ENCODE results near the gene ACTRT2. TPM values are rescaled to one million over a fixed set of nuclear protein-coding genes. Genes with fewer than 3 reads are reported as not detected.

The ACTRT2 gene
- total and polyA plus RNA-seq, 2 experiments from 2014 or later, result not detected

DNA sequence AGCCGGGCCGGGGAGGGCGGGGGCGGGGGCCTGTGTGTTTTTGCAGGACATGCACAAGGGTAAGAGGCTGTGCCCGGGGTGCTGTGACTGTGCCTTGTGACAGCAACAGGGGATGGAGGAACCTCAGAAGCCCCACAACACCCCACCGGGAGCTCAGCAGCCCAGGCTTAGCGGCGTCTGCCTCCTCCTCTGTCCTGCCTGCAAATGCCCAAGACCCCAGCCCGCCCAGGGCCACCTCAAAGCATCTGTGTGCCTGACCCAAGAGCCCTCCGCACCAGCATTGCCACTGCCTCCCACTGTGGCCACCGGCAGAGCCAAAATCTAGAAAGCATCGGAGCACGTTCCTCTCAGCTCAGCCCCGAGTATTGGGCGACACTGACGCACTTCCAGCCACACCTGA lies 2.7 kb upstream of the ACTRT2 start:
- ATAC-seq (no peak), DNase-seq (ENCODE audit: low spot score) (no peak)
- Mint-ChIP-seq H3K9me3 (peaks cover 9% of the 10 kb centered on the region), H3K4me1 (peaks cover 20% of the 10 kb centered on the region; the same call in 2 of the 3 replicates), H3K4me3 (no peak overlapping the region), H3K27me3 (ENCODE audit: insufficient read depth, low read depth, poor library complexity) (peaks cover 15% of the 10 kb centered on the region), H3K27ac (no peak overlapping the region), H3K36me3 (ENCODE audit: low read depth) (no peaks in the 10 kb centered on the region)
- Histone ChIP-seq H3K27ac (ENCODE audit: low read depth) (no peak overlapping the region), H3K4me2 (no peak overlapping the region), H3K79me2 (replicated peaks; ENCODE audit: insufficient read depth) (no peaks in the 10 kb centered on the region), H2AFZ (no peak overlapping the region), H4K20me1 (replicated peaks; ENCODE audit: insufficient read depth) (no peaks in the 10 kb centered on the region), H3K27me3 (ENCODE audit: insufficient read depth) (no peaks in the 10 kb centered on the region), H3K4me3 (no peak overlapping the region), H3K9me2 (ENCODE audit: insufficient read depth) (no peaks in the 10 kb centered on the region), H3F3A (replicated peaks; ENCODE audit: low read depth) (no peaks in the 10 kb centered on the region), H3K4me1 (ENCODE audit: insufficient read depth) (no peaks in the 10 kb centered on the region; the same call in 1 of the 2 replicates), H3K36me3 (ENCODE audit: insufficient read depth) (no peaks in the 10 kb centered on the region)
- TF ChIP-seq ZNF114 (CRISPR knock-in tag; IDR thresholded peaks at IDR 0.05) (no peak), NANOG (IDR thresholded peaks at IDR 0.05; ENCODE audit: borderline replicate concordance) (no peak), JUNB (IDR thresholded peaks at IDR 0.05; ENCODE audit: unreplicated experiment) (no peak), EZH2 (IDR thresholded peaks at IDR 0.05; ENCODE audit: low read depth, unreplicated experiment) (no peak), POLR2AphosphoS5 (IDR thresholded peaks at IDR 0.05; ENCODE audit: low read depth) (no peak), ZNF331 (CRISPR knock-in tag; IDR thresholded peaks at IDR 0.05; ENCODE audit: low read depth) (no peak), EZH2phosphoT487 (IDR thresholded peaks at IDR 0.05; ENCODE audit: unreplicated experiment) (no peak), CREB1 (CRISPR knock-in tag; IDR thresholded peaks at IDR 0.05; ENCODE audit: low read depth) (no peak), STAT1 (IDR thresholded peaks at IDR 0.05; ENCODE audit: unreplicated experiment) (no peak)
- TF ChIP-seq, protein P1, sequence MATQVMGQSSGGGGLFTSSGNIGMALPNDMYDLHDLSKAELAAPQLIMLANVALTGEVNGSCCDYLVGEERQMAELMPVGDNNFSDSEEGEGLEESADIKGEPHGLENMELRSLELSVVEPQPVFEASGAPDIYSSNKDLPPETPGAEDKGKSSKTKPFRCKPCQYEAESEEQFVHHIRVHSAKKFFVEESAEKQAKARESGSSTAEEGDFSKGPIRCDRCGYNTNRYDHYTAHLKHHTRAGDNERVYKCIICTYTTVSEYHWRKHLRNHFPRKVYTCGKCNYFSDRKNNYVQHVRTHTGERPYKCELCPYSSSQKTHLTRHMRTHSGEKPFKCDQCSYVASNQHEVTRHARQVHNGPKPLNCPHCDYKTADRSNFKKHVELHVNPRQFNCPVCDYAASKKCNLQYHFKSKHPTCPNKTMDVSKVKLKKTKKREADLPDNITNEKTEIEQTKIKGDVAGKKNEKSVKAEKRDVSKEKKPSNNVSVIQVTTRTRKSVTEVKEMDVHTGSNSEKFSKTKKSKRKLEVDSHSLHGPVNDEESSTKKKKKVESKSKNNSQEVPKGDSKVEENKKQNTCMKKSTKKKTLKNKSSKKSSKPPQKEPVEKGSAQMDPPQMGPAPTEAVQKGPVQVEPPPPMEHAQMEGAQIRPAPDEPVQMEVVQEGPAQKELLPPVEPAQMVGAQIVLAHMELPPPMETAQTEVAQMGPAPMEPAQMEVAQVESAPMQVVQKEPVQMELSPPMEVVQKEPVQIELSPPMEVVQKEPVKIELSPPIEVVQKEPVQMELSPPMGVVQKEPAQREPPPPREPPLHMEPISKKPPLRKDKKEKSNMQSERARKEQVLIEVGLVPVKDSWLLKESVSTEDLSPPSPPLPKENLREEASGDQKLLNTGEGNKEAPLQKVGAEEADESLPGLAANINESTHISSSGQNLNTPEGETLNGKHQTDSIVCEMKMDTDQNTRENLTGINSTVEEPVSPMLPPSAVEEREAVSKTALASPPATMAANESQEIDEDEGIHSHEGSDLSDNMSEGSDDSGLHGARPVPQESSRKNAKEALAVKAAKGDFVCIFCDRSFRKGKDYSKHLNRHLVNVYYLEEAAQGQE (IDR thresholded peaks at IDR 0.05; ENCODE audit: unreplicated experiment), result no peak
- TF ChIP-seq, protein P2, sequence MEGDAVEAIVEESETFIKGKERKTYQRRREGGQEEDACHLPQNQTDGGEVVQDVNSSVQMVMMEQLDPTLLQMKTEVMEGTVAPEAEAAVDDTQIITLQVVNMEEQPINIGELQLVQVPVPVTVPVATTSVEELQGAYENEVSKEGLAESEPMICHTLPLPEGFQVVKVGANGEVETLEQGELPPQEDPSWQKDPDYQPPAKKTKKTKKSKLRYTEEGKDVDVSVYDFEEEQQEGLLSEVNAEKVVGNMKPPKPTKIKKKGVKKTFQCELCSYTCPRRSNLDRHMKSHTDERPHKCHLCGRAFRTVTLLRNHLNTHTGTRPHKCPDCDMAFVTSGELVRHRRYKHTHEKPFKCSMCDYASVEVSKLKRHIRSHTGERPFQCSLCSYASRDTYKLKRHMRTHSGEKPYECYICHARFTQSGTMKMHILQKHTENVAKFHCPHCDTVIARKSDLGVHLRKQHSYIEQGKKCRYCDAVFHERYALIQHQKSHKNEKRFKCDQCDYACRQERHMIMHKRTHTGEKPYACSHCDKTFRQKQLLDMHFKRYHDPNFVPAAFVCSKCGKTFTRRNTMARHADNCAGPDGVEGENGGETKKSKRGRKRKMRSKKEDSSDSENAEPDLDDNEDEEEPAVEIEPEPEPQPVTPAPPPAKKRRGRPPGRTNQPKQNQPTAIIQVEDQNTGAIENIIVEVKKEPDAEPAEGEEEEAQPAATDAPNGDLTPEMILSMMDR (conservative IDR thresholded peaks at IDR 0.05; ENCODE audit: low read depth in 2 of 2), result no peak
- TF ChIP-seq, protein P3, sequence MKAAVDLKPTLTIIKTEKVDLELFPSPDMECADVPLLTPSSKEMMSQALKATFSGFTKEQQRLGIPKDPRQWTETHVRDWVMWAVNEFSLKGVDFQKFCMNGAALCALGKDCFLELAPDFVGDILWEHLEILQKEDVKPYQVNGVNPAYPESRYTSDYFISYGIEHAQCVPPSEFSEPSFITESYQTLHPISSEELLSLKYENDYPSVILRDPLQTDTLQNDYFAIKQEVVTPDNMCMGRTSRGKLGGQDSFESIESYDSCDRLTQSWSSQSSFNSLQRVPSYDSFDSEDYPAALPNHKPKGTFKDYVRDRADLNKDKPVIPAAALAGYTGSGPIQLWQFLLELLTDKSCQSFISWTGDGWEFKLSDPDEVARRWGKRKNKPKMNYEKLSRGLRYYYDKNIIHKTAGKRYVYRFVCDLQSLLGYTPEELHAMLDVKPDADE (IDR thresholded peaks at IDR 0.05), result no peak
- TF ChIP-seq, protein P4, sequence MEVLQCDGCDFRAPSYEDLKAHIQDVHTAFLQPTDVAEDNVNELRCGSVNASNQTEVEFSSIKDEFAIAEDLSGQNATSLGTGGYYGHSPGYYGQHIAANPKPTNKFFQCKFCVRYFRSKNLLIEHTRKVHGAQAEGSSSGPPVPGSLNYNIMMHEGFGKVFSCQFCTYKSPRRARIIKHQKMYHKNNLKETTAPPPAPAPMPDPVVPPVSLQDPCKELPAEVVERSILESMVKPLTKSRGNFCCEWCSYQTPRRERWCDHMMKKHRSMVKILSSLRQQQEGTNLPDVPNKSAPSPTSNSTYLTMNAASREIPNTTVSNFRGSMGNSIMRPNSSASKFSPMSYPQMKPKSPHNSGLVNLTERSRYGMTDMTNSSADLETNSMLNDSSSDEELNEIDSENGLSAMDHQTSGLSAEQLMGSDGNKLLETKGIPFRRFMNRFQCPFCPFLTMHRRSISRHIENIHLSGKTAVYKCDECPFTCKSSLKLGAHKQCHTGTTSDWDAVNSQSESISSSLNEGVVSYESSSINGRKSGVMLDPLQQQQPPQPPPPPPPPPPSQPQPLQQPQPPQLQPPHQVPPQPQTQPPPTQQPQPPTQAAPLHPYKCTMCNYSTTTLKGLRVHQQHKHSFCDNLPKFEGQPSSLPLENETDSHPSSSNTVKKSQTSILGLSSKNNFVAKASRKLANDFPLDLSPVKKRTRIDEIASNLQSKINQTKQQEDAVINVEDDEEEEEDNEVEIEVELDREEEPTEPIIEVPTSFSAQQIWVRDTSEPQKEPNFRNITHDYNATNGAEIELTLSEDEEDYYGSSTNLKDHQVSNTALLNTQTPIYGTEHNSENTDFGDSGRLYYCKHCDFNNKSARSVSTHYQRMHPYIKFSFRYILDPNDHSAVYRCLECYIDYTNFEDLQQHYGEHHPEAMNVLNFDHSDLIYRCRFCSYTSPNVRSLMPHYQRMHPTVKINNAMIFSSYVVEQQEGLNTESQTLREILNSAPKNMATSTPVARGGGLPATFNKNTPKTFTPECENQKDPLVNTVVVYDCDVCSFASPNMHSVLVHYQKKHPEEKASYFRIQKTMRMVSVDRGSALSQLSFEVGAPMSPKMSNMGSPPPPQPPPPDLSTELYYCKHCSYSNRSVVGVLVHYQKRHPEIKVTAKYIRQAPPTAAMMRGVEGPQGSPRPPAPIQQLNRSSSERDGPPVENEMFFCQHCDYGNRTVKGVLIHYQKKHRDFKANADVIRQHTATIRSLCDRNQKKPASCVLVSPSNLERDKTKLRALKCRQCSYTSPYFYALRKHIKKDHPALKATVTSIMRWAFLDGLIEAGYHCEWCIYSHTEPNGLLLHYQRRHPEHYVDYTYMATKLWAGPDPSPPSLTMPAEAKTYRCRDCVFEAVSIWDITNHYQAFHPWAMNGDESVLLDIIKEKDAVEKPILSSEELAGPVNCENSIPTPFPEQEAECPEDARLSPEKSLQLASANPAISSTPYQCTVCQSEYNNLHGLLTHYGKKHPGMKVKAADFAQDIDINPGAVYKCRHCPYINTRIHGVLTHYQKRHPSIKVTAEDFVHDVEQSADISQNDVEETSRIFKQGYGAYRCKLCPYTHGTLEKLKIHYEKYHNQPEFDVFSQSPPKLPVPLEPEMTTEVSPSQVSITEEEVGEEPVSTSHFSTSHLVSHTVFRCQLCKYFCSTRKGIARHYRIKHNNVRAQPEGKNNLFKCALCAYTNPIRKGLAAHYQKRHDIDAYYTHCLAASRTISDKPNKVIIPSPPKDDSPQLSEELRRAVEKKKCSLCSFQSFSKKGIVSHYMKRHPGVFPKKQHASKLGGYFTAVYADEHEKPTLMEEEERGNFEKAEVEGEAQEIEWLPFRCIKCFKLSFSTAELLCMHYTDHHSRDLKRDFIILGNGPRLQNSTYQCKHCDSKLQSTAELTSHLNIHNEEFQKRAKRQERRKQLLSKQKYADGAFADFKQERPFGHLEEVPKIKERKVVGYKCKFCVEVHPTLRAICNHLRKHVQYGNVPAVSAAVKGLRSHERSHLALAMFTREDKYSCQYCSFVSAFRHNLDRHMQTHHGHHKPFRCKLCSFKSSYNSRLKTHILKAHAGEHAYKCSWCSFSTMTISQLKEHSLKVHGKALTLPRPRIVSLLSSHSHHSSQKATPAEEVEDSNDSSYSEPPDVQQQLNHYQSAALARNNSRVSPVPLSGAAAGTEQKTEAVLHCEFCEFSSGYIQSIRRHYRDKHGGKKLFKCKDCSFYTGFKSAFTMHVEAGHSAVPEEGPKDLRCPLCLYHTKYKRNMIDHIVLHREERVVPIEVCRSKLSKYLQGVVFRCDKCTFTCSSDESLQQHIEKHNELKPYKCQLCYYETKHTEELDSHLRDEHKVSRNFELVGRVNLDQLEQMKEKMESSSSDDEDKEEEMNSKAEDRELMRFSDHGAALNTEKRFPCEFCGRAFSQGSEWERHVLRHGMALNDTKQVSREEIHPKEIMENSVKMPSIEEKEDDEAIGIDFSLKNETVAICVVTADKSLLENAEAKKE (CRISPR knock-in tag; IDR thresholded peaks at IDR 0.05), result no peak

Measured in GM23338 (cell line).